Suppressor macrophage treated with lipopolysaccharide for 1 hour (primary cell): ENCODE data around the gene C3AR1.
"Not testable (repeated sequence)": the region's sequence is repeated elsewhere in the genome, so short reads cannot be mapped to it uniquely, and the experiment has no call there.

Experiments
- DNase-seq, 3 donors: peaks; one replicate each; pipeline ENCODE4 v3.0.0-alpha.2; 2020 to 2022

Gene C3AR1

DNA sequence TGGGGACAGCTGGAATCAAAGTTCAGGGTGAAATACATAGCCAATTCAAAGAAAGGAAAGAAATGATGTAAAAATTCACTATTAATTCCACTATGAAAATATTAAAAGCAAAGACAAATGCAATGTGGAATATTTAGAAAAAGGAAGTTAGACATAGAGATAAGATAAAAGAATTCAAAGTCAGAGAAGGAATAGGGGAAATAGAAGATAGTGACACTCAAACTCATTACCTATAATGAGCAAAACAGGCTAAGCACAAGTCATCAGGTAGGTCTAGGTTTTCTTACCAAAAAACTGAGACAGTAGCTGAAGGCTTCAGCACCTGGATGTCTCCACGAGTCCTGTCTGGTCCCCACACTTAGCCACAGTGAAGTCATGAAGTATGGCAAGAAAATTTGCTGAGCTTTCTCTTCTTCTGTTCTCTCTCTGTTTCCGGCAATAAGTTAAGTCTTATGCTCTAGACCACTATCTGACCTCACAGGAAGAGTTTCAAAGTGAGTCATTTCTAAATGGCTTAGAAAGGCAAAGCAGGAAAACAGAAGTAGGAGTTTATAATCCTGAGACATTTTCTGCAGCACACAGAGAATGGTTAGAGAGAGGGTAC, at the start of gene C3AR1:
C3AR1 (minus strand) TSS at position 369 of the 604 bp plus-strand sequence. CDS start 6,174 bp downstream, outside the sequence.
- DNase-seq, result peak; percentile 78 to 94 (median 93)

DNA sequence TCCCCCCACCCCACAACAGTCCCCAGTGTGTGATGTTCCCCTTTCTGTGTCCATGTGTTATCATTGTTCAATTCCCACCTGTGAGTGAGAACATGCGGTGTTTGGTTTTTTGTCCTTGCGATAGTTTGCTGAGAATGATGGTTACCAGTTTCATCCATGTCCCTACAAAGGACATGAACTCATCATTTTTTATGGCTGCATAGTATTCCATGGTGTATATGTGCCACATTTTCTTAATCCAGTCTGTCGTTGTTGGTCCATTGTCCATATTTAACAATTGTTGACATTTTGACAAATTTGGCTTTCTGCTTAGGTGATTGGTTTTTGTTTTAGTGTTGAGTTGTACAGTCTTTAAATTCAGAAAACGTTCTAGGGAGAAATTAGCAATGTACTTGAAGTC, 47.0 kb upstream of the C3AR1 start:
- not testable (repeated sequence) for DNase-seq

DNA sequence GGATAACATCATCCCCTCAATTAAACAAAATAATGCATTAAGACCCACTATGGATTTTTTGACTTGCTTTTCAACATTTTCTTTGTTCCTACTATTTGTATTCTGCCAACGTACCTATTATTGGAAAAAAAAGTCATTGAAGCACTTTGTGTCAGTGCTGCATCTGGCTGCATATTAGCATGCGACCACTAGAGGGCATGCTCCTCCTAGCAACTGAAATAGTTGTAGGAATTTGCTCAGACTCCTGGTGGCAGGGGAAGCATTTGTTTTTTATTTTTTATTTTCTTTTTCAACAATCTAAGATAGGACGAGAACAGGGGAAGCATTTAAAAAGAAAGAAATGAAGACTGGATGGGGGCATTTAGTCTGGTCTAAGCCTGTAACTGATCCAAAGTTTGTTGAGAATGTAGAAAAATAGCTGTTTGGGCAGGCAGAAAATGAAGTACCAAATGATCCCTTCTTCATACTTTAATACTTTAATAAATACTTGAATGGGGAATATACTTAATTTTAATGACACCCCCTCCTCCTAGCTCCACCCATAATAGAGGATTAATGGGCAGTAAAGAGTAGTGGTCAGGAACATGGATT, 42.7 kb upstream of the C3AR1 start:
- DNase-seq, result peak; percentile 86 to 89 (median 87)

DNA sequence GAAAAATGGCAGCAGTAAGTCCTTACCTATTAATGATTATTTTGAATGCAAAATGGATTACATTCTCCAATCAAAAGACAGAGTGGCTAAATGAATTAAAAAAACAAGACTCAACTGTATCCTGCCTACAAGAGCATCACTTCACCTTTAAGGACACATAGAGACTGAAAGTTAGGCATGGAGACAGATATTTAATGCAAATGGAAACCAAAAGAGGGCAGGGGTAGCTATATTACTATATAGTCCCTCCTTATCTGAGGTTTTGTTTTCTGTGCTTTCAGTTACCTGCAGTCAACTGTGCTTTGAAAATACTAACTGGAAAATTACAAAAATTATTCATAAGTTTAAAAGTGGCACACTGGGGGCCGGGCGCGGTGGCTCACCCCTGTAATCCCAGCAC, 33.1 kb upstream of the C3AR1 start:
- no peak for DNase-seq

DNA sequence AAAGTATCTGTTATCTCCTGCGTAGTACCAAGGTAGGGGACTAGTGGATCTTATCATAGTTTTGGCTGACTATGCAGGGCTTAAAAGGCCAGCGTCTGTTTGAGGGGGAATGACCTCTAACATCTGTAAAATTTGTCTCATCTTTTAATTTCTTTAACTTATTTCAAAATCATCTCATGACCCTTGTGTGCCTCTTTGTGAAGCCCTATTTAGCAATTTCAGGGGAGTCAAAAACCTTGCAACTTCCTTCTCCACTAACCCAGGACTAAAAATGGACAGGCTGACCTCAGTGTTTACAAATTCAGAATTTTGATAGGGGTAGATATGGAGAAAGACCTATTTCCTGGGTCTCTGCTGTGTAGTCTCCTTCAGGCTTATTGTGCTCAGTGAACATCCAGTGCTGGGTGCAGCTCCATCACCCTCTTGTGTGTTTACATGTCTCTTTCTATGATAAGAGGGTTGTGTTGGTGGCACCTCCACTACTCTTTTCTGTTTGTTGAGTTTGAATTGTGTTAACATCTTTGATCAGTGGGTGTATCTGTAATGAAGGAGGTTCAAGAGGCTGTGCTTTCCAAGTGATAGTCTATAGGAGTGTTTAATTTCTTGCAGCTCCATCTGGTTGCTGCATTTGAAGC, 30.2 kb upstream of the C3AR1 start:
- DNase-seq, result peak in 2 of 3 donors; percentile 22 to 34

DNA sequence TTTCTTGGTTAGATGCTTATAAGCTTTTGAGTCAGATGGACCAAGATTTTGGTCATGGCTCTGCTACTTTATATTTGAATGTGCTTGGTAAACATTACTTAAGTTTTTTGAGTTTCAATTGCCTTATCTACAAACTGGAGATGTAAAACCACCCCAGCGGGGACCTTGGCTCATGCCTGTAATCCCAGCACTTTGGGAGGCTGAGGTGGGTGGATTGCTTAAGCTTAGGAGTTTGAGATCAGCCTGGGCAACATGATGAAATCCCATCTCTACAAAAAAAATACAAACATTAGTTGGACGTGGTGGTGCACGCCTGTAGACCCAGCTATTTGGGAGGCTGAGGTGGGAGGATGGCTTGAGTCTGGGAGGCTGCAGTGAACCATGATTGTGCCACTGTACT, 27.1 kb upstream of the C3AR1 start:
- DNase-seq, result peak in 1 of 3 donors; percentile 31

DNA sequence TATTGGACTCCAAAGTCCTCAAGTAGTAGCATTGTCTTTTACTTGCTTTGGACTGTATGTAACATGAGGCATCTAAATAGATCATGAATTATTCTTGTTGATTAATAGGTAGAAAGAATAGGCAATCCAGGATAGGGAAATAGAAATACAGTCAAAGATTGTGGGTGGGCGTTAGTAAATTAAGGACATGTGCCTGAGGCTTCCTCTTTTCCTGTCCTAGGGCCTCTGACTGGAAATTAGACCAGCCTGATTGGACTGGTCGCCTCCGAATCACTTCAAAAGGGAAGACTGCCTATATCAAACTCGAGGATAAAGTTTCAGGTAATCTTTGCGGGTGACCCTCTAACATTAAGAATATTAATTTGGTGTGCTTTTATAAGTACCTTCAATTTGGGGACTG, 23.6 kb upstream of the C3AR1 start:
- peak; percentile 56 to 65 (median 59) for DNase-seq

DNA sequence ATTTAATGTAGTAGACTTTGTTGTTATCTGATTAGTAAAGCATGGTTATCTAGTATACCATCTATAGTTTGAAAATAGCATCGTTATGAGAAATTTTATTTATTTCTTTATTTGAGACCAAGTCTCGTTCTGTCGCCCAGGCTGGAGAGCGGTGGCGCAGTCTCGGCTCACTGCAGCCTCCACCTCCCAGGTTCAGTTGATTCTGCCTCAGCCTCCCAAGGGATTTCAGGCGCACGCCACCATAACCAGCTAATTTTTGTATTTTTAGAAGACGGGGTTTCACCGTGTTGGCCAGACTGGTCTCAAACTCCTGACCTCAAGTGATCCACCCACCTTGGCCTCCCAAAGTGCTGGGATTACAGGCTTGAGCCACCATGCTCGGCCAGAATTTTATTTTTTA, 23.1 kb upstream of the C3AR1 start:
- not testable (repeated sequence) for DNase-seq

DNA sequence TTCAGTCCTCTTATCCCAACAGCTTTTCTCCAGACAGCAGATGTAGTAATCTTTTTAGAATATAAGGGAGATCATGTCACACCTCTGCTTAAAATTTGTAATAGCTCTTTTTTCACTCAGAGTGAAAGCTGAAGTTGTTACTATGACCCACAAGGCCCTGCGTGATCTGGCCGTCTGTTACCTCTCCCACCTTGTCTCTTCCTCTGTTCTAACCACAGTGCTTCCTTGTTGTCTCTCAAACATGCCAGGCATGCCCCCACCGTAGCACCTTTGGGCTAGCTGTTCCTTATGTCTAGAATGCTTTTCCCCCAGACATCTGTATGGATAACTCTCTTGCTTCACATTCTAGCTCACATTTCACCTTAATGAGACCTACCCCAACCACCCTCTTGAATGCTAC, 22.4 kb upstream of the C3AR1 start:
- DNase-seq, result no peak

DNA sequence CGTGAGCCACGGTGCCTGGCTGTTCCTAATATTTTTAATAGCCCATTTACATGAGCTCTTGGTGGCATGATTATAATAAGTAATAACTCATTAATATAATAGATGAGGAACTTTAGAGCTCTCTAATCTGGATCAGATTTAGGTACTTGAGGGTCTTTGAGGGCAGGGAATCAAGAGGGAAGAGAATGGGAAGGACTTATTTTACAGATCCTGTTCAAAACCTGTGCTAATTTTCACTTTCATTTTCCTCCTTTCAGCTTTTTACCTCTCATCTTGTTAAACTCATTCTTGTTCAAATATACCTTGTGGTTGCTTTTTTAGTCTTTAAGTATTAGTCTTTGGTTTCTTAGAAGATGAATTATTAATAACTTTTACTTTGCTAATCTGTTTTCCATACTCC, 21.5 kb upstream of the C3AR1 start:
- no peak for DNase-seq

DNA sequence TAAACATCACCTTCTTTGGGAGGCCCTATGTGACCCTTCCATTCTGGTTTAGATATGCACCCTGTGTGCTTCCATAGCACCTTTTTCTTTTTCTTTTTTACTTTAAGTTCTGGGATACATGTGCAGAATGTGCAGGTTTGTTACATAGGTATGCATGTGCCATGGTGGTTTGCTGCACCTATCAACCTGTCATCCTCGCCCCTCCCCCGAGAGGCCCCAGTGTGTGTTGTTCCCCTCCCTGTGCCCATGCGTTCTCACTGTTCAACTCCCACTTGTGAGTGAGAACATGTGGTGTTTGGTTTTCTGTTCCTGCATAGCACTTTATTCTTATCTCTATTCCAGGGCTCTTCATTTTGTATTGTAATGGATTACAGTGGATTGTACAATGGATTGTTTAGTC, 18.2 kb upstream of the C3AR1 start:
- DNase-seq, result not testable (repeated sequence)

DNA sequence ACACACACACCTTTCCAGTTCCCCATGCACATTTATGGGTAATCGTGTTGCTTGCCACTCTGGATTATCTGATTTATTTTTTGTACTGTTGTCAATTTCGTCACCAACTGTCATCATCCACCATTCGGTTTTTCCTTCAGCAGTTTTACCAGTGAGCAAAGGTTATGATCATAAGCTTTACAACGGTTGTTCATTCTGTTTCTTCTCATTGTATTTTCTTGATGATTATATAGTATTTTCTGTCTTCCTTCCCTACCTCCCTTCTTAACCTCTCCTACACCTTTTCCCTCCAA, 16.6 kb upstream of the C3AR1 start:
- DNase-seq, result no peak

DNA sequence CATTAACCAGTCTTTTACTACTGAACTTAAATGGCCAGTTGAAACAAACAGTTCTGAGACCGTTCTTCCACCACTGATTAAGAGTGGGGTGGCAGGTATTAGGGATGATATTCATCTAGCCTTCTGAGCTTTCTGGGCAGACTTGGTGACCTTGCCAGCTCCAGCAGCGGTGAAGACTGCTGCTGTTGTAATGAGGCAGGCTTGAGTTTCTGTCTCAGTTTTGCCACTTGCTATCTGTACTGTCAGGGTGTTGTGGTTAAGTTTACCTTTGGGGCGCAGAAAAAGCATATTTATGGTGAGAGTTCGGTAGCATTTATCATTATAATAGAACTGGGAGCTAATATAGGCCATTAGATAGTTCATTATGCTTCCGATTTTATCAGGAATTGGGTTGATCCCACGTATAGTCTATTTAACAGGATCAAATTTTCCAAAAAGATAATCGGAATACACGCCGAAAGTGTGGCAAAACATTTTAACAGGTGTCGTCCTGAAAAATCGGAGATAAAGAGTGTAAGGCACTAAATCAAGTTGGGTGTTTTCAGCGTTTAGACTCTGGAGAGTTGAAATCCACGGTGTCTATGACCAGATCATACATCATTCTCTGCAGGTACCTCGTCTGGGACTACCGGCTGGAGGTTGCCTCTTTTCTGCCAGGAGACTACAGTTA, 15.2 kb upstream of the C3AR1 start:
- DNase-seq, result no peak

DNA sequence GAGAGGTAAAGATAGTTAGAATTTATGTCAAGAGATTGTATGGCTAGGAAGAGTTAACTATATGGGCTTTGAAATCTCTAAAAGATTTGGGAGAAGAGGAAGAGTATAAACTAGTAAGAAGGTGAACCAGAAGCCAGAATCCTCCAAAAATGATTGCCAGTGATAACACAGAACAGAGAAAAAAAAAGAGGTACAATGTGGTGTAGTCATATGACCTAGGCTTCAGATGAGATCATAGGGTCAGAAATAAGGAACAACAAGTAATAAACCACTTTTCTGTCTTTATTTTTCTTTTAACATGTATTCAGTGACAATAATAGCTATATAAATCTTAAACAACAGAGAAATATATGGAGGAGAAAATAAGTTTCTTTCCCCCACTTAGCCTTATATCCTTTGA, 14.0 kb upstream of the C3AR1 start:
- DNase-seq, result peak; percentile 54 to 76 (median 73)

DNA sequence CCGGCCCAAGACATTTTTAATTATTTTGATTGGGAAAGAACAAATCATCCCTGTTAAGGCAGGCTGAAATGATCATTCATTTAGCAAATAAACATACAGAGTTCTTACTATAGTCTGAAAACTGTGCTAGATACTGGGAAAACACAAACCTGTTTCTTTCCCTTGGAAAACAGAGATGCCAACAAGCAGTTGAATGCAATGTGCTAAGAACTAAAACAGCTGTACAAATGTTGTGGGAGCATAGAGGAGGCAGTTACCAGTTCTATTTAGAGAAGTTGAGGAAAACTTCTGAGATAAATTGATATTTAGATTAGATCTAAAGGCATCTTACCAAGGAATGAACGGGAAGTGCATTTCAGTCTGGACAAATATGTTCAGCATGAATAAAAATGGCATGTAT, 12.8 kb upstream of the C3AR1 start:
- DNase-seq, result no peak

DNA sequence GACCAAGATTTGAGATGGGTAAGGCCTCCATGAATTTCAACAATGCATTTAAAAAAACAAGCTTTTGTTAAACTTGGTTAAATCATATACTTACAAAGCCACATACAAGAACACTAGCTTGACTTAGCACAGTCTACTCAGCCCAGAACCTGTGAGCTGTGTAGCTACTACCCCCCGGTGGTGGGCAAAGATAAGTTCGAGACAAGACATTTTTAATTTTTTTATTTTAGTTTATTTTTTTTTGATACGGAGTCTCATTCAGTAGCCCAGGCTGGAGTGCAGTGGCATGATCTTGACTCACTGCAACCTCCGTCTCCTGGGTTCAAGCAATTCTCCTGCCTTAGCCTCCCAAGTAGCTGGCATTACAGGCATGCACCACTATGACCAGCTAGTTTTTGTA, 12.2 kb upstream of the C3AR1 start:
- peak; percentile 77 to 81 (median 79) for DNase-seq

DNA sequence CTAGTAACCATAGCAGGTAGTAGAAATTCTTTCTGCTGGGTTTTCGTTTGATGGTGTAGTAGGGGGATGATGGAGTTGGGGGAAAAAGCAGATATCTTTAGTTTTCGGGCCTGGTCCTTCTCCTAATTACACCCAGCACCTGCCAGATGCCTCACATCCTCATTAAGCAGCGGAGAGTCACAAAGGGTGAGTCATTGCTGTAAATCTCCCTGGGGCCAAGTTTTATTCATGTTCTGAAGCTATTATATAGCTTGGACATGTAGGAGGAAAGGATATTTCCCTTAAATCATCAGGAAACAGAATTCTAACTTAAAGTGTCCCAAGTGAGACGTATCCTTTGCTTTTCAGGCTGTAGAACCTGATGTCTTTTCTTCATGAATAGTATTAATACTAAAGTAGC, 11.0 kb upstream of the C3AR1 start:
- DNase-seq, result peak; percentile 62 to 77 (median 72)

DNA sequence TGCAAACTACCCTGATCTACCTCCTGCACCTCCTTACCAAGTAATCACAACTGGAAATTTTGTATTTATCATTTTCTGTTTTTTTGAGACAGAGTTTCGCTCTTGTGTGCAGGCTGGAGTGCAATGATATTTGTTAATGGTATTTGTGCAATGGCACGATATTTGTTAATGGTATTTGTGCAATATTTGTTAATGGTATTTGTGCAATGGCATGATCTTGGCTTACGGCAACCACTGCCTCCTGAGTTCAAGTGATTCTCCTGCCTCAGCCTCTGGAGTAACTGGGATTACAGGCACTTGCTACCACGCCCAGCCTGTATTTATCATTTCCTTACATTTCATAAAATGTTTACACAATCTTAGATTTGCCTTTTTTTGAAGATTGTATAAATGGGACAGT, 10.2 kb upstream of the C3AR1 start:
- DNase-seq, result no peak

DNA sequence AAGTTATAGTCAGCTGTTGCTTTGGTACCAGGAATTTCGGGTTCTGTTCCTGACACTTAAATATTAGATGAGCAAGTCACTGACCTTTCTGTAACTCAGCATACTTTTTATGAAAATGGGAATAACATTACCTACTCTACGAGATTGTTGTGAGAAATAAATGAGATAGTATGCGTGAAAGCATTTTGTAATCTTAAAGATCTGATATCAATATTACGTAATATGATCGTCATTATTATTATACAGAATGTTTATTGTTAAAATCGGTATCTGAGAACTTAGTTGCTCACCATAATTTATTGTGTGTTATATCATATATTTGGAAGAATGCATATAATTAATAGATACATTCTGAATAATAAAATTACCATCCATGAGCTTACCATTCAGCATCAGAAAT, 9.8 kb upstream of the C3AR1 start:
- no peak for DNase-seq

DNA sequence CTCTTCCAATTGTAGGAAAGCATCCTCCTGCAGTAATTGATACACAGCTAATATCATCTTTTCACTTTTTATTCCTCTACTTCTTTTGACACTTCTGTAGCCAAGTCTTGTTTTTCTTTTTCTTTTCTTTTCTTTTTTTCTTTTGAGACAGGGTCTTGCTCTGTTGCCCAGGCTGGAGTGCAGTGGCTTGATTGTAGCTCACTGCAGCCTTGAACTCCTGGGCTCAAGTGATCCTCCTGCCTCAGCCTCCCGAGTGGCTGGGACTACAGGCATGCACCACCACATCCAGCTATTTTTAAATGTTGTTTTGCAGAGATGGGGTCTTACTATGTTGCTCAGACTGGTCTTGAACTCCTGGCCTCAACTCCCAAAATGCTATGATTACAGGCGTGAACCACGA, 5.7 kb upstream of the C3AR1 start:
- not testable (repeated sequence) for DNase-seq

DNA sequence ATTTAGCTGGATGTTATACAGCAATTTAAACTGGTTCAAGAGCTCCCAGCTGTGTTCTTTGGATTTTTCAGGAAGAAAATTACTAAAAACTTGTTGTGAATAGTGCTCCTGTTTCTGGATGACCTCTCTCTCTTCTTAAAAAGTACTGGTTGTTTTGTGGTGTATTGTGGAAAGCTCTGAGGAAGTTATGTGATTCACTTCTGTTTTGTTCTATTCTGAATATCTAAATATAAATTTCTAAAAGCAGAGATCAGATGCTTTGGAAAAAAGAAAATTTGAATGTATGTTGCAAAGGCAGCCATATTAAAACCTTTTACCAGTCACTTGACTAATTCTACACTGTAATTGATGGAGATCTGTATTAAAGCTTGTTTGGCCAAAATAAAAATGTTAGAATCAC, 3.4 kb upstream of the C3AR1 start:
- DNase-seq, result peak; percentile 20 to 56 (median 47)

DNA sequence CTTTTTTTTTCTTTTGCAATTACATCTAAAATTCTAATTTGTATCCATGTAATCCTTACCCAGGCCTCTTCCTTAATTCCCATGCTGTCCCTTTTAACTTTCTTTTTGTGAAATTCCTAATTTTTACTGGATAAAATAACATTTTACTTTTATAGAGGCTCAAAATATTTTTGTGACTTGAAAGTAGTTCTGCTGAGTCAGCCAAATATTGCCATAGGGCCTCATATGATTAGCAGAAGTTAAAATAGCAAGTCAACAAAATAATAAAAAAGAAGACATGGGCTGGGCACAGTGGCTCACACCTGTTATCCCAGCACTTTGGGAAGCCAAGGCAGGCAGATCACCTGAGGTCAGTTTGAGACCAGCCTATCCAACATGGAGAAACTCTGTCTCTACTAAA, 2.0 kb downstream of the C3AR1 start:
- DNase-seq, result peak in 1 of 3 donors; percentile 49

DNA sequence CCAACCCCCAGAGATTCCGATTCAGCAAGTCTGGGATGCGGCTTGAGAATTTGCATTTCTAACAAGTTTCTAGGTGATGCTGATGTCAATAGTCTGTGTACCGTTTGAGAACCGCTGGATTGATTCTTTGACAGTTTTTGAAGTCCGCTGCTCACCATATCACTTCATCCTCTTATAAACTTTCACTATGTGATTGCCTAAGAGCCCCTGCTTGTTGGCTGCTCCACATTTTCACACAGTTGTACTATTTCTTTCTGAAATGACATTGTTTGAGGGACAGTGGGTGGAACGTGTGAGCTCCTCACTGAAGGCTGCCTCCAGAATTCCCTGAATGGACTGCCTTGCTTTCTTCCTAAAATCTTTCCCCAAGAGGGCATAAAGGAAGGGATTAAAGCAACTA, 7.7 kb downstream of the C3AR1 start:
- peak in 2 of 3 donors; percentile 28 to 43 for DNase-seq

DNA sequence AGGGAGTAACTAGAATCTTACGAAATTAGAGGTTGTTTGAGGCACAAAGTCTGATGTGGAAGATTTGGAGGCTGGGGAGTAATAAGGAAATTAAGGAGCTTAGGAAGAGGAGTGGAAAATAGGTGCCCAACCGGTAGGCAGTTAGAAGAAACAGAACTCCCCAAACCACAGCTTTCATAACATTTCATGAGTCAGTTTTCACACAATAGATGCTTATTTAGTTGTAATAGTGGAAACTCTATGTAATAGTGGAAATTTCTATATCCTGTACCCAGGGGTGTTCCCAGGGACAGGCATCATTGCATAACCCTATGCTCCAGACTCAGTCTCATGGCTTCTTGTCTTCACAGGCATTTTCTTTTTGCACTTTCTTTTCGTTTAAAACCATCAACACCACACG, 8.3 kb downstream of the C3AR1 start:
- DNase-seq, result peak; percentile 85 to 98 (median 97)
